GM19239 (cell line): ENCODE results near the gene HIRA.

Source experiments
- DNase-seq: peaks from one replicate; pipeline ENCODE4 v3.0.0; 2011; ENCODE audit warnings: low spot score; ENCODE audit not compliant: insufficient read length
- FAIRE-seq: peaks from 2 replicates; lab custom pipeline; 2011; peaks lifted over from hg19 to GRCh38; lab: Jason Lieb, UNC

The HIRA gene

DNA sequence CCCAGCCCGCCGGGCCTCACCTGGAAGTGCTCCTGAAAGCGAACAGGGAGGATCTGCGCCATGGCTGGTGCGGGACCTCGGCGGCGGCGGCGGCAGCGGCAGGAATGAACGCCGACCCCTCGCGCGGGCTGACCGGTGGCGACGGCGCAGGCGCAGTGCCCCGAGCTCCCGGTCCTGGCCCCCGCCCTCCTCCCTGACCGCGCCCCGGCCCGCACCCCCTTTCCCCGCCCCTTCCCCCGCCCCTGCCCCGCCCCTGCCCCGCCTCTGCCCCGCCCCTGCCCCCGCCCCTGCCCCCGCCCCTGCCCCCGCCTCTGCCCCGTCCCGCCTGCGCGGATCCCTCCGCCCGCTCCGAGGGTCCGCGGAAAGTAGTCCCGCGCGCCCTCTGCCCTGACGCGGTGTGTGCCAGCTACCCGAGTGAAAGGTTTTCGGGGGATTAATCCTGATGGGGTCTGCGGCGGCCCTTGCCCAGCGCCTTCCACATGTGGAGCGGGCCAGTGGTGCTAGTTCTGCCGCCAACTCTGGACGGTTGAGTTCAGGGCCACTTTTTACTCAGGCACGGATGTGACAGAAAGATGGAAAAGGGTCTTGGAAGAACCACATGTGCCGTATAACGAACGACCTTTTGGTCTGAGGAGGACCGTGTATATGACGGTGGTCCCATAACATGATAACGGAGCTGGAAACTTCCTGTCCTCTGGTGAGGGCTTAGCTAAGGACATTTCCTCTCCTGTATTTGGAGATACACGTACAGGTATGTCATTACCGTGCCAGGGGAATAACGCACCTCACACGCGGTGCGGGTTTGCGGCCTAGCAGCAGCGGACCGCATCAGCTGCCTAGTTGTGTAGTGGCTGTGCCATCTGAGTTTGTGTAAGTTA lies 139.7 kb downstream of the HIRA start, which contains the start of gene CLTCL1:
Gene CLTCL1, minus strand, starts transcription at position 140 of the 878 bp plus-strand sequence. Its CDS starts 78 bp downstream, at position 62.
- peak; percentile 92 for DNase-seq
- FAIRE-seq = no peak

DNA sequence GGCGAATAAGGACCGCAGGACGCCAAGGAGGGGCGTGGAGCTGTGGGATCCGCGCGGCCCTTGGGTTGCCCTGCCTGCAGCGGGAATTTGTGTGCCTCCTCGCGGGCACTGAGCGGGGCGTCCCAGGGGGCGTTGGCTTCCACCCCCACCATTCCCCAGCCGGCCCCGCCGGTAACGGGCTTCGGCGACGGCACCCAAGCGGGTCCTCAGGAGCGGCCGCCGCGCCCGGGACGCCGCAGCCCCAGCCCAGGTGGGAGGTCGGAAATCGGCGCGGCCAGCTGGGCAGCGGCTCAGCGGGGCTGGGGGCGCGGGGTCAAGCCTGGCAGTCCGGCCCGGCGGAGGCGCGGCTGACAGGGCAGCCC lies 140.3 kb downstream of the HIRA start:
- FAIRE-seq (no peak), DNase-seq (no peak)

DNA sequence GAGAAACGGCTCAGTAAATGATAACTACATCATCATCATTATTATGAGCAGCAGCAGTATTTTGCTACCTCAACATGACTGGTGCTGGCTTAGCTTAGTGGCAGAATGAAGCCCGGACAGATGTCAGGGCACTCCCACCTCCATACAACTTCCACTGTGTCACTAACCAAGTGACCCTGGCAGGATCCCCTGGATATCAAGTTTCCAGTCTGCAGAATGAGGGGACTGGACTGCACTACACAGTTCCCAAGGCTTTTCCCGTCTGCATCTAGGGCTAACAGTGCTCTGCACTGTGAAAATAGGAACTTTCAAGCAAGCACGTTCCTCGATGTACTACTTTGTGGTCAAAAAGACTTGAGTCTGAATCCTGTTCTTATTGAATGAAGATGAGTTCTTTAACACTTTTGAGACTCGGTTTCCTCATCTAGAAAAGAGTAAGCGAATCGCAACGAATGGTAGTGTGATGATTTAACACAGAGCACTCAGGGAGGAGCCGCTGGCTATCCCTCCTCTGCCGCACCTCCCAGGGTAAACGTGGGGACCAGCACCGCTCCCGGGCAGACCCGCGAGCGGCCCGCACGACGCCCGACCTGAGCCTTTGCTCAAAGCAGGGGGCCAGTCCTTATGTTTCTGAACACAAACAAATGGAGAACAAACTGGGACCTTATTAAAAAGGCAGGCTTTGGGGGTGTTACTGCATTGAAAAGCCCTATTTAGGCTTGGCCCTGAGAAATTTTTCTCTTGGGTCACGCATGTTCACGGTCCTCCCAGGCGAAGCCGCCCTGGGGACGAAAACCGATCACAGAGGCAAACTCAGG lies 140.9 kb downstream of the HIRA start:
- DNase-seq = no peak
- FAIRE-seq = no peak

DNA sequence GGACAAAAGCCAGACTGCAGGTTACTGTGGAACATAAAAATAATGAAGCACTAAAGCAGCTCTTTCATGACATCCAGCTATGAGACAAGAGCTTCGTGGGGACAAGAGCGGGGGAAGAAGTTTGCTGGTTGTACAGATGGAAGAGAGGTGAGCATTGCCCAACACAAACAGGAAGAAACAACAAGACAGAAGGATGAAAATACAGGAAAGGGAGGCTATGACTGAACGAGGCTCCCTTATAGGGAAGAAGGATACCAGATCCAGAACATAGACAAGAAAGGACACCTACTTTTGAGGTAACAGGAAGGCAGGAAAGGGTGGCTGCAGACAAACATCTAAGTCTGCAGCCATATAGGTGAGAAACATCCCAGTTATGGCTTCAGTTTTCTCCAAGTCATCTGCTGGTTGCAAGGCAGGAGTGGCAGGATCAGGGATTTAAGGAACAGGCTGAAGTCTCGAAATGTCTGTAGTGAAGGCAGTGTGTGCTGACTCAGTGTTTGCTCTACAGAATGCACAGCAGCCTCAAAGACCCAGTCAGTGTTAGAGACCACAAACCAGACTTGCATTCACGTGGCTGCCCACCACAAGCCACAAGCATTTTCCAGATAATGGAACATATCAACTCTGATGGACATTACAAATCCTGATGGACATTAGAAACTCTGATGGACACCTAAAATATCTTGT lies 141.9 kb downstream of the HIRA start:
- no peak for DNase-seq
- FAIRE-seq = no peak

DNA sequence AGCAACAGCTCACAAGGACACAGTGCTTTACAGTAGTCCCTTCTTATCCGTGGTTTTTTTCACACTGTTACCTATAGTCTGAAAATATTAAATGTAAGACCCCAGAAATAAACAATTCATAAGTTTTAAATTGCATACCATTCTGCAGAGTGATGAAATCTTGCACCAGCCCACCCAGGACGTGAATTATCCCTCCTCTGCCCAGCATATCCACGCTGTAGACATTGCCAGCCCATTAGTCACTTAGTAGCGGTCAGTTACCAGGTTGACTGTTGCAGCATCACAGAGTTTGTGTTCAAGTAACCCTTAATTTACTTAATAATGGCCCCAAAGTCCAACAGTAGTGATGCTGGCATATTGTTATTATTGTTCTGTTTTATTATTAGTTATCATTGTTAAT lies 143.6 kb downstream of the HIRA start:
- FAIRE-seq = no peak
- no peak for DNase-seq

DNA sequence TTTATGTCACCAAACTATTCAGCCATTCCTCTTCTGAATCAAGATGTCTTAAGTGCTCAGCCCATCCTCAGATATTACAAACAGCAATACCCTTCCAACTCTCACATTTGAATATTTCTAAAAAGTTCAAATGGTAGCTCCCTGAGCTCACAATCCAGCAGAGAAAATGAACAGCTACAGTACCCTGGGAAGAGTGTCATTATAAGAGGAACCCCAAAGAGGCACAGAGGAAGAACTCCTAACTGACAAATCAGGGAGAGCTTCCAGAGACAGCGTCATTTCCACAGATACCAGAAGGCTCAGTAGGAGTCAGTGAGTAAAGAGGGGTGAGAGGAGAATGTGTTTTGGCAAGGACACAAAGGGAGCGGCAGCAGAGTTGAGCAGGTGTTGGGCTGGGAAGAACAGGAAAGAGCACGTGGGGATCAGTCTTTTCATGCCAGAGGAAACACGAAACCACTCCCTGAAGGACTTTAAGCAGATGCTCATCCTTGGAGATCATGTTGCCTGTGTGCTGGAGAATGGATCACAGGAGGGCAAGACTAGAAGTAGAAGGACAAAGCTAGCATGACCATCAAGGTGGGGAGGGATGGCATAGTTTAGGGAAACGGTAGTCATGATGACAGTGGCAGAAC lies 144.3 kb downstream of the HIRA start:
- no peak for DNase-seq

DNA sequence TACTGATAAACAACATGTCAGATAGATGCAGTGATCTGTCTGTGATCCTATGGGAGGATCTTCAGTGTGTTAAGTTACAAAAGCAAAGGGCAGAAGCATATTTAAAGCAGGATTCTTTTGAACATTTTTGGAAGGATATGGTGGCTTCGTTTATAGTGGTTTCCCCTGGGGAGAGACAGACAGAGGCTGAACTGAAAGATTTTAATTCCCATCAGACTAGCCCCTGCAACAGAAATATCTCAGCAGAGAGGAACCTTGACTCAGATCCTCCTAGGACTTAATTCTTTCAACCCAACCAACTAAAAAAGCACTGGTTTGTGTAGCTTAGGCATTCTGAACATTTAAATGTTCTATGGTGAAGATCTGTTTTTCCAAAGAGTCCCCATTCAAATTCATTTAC lies 145.7 kb downstream of the HIRA start:
- DNase-seq = no peak

More for the DNA sequence above, 144.3 kb downstream of the HIRA start:
- no peak for FAIRE-seq

More for the DNA sequence above, 145.7 kb downstream of the HIRA start:
- FAIRE-seq = no peak
